Limb (tissue), 2 donors: ENCODE measurements around the gene KRTAP5-4.

Source experiments
- DNase-seq, 2 donors: peaks; one replicate each; pipeline ENCODE4 v3.0.0-alpha.2; 2016; ENCODE audit errors: extremely low spot score in 2 of 2

KRTAP5-4 gene

GRCh38 chr11:1573903-1574237 is 48.1 kb downstream of the KRTAP5-4 start:
- peak in 1 of 2 donors; percentile 56 for DNase-seq

GRCh38 chr11:1573077-1573902 is 48.6 kb downstream of the KRTAP5-4 start:
- DNase-seq, result peak in 1 of 2 donors; percentile 62

- DNase-seq, result peak; percentile 74 to 95
These were observed 49.5 kb downstream of the KRTAP5-4 start, which contains the start of gene DUSP8 for GRCh38 chr11:1572197-1573076. Gene DUSP8, minus strand, starts transcription at chr11:1572271. Its CDS starts 6,445 bp downstream, at chr11:1565826.

GRCh38 chr11:1571760-1572196 is 50.2 kb downstream of the KRTAP5-4 start:
- DNase-seq, result peak in 1 of 2 donors; percentile 62
